GM12878 (cell line): Measurements from ENCODE around the gene KCNC1. TPM values are rescaled to one million over a fixed set of nuclear protein-coding genes. Genes with fewer than 3 reads are reported as not detected.

Experiments
- ATAC-seq: fragments of 200-7000 bp; cut with Tn5 transposase; 3 replicates; pipeline ENCODE4 v1.9.1; 2020; ENCODE audit warnings: mild to moderate bottlenecking, moderate library complexity
- BruUV-seq: library from RNA; stranded (reverse); fragments of 400-500 nt; replicated peaks from 2 replicates; lab custom pipeline; 2021; lab: Mats Ljungman, UMichigan
- CTCF ChIA-PET: fragments of 300-600 bp; sonication (Branson Sonifier 250); formaldehyde crosslinking; extraction: SDS; loops from one replicate; lab custom pipeline; 2021; ENCODE audit warnings: inconsistent platforms; lab: Yijun Ruan, JAX
- POLR2A ChIA-PET: fragments of 350-600 bp; formaldehyde crosslinking; extraction: SDS; loops from one replicate; lab custom pipeline; 2021; ENCODE audit warnings: inconsistent platforms; lab: Charles Lee
- RAD21 ChIA-PET: fragments of 300-600 bp; sonication (Branson Sonifier 250); formaldehyde crosslinking; loops from one replicate; lab custom pipeline; 2023; ENCODE audit warnings: antibody characterized with exemption; ENCODE audit not compliant: unreplicated experiment; lab: Charles Lee
- SMC1A ChIA-PET: fragments of 300-600 bp; sonication (Branson Sonifier 250); formaldehyde crosslinking; loops from one replicate; lab custom pipeline; 2023; ENCODE audit not compliant: unreplicated experiment, uncharacterized antibody; lab: Charles Lee
- DNase-seq: peaks from one replicate; pipeline ENCODE4 v3.0.0-alpha.2; 2011; ENCODE audit warnings: low read depth, low spot score
- FAIRE-seq: peaks from 3 replicates; lab custom pipeline; 2011; peaks lifted over from hg19 to GRCh38; lab: Jason Lieb, UNC
- H2AFZ ChIP-seq: 2 replicates; pipeline ENCODE4 v1.6.0; 2011; ENCODE audit warnings: low read depth, low read length, control low read depth; ENCODE audit not compliant: control insufficient read depth
- H3K27ac ChIP-seq: 2 replicates; pipeline ENCODE4 v1.5.1; 2011; ENCODE audit warnings: control low read depth; ENCODE audit not compliant: control insufficient read depth, insufficient read depth
- H3K27me3 ChIP-seq, 2 experiments: replicated peaks in 1 of 2; 2 replicates each; pipeline versions ENCODE4 v1.6.0 to v1.6.1; 2011; ENCODE audit warnings: low read length in 1 of 2; ENCODE audit not compliant: control insufficient read depth in 2 of 2, insufficient read depth in 2 of 2
- H3K36me3 ChIP-seq, 2 experiments: 2 replicates each; pipeline ENCODE4 v1.5.1; 2011; ENCODE audit warnings: low read length in 1 of 2; ENCODE audit not compliant: control insufficient read depth in 2 of 2, insufficient read depth in 2 of 2
- H3K4me1 ChIP-seq: 2 replicates; pipeline ENCODE4 v1.6.1; 2011; ENCODE audit warnings: mild to moderate bottlenecking, low read length, moderate library complexity, mixed read lengths; ENCODE audit not compliant: control insufficient read depth, insufficient read depth
- H3K4me2 ChIP-seq: 2 replicates; pipeline ENCODE4 v1.6.0; 2011; ENCODE audit warnings: control low read depth; ENCODE audit not compliant: control insufficient read depth, insufficient read depth
- H3K4me3 ChIP-seq: fragments of 200-600 bp; sonication (generic); 2 replicates; pipeline ENCODE4 v1.5.1; 2016
- H3K79me2 ChIP-seq: 2 replicates; pipeline ENCODE4 v1.6.0; 2011; ENCODE audit warnings: low read length; ENCODE audit not compliant: control insufficient read depth, insufficient read depth
- H3K9ac ChIP-seq: 2 replicates; pipeline ENCODE4 v1.8.0; 2011; ENCODE audit warnings: low read length, control low read depth, mixed read lengths; ENCODE audit not compliant: control insufficient read depth, insufficient read depth
- H3K9me3 ChIP-seq: replicated peaks from 3 replicates; pipeline ENCODE4 v1.5.1; 2011; ENCODE audit warnings: mild to moderate bottlenecking, low read length; ENCODE audit not compliant: control insufficient read depth, insufficient read depth
- H4K20me1 ChIP-seq: 2 replicates; pipeline ENCODE4 v1.6.0; 2011; ENCODE audit not compliant: control insufficient read depth, insufficient read depth
- ATF7 ChIP-seq: fragments of 450-650 bp; IDR thresholded peaks from 2 replicates; pipeline ENCODE4 v1.6.1; 2016; ENCODE audit warnings: low read depth, mild to moderate bottlenecking
- BCL11A ChIP-seq: IDR thresholded peaks from 2 replicates; pipeline ENCODE4 v1.6.1; 2011; ENCODE audit warnings: low read depth, low read length
- CBX3 ChIP-seq: fragments of 200-600 bp; sonication (generic); IDR thresholded peaks from 2 replicates; pipeline ENCODE4 v1.6.1; 2016; ENCODE audit warnings: low read depth, borderline replicate concordance
- CBX5 ChIP-seq: sonication (generic); IDR thresholded peaks from 2 replicates; pipeline ENCODE4 v1.6.1; 2016; ENCODE audit warnings: low read depth, moderate library complexity, mild to moderate bottlenecking, inconsistent platforms
- EED ChIP-seq: sonication (generic); IDR thresholded peaks from 2 replicates; pipeline ENCODE4 v1.6.1; 2016; ENCODE audit warnings: antibody characterized with exemption, low read depth
- HDGF ChIP-seq: fragments of 450-650 bp; IDR thresholded peaks from 2 replicates; pipeline ENCODE4 v1.6.1; 2016; ENCODE audit warnings: antibody characterized with exemption
- JUNB ChIP-seq: IDR thresholded peaks from 2 replicates; pipeline ENCODE4 v1.6.1; 2016; ENCODE audit warnings: antibody characterized with exemption, mild to moderate bottlenecking
- KLF5 ChIP-seq: fragments of 450-650 bp; IDR thresholded peaks from 2 replicates; pipeline ENCODE4 v1.6.1; 2014; ENCODE audit warnings: mild to moderate bottlenecking; ENCODE audit not compliant: partially characterized antibody
- MYB ChIP-seq: fragments of 150-350 bp; IDR thresholded peaks from 2 replicates; pipeline ENCODE4 v1.6.1; 2014; ENCODE audit warnings: mild to moderate bottlenecking, low read depth, low read length, borderline replicate concordance
- WRNIP1 ChIP-seq: IDR thresholded peaks from 2 replicates; pipeline ENCODE4 v1.6.1; 2011; ENCODE audit warnings: low read depth, low read length, improper control_type of control experiment, borderline replicate concordance
- WGBS: methylation state at CpG from one replicate; pipeline ENCODE4 v1.1.6; 2016; ENCODE audit warnings: low lambda C conversion rate; ENCODE audit not compliant: insufficient replicate concordance, insufficient coverage; ENCODE audit errors: missing lambda C conversion rate; 5-methylcytosine and 5-hydroxymethylcytosine counted together
- in situ Hi-C: fragments of 300-500 bp; cut with MboI; formaldehyde crosslinking; loops from 9 replicates; pipeline ENCODE4 v1.14.3; 2018; ENCODE audit warnings: mixed read lengths
- intact Hi-C: fragments of 100-400 bp; cut with micrococcal nuclease; formaldehyde crosslinking; loops from one replicate; pipeline ENCODE4 v1.14.2; 2022; ENCODE audit not compliant: unreplicated experiment
- polyA plus RNA-seq, 11 experiments: library from polyadenylated mRNA; depleted of rRNA in 4 of 11; unstranded in 6 of 11; stranded (reverse) in 5 of 11; fragments of >200 nt; fragmentation: Nextera tagmentation in 4 of 11; fragmentation: Illumina TruSeq in 1 of 11; extraction: Ambion mirVana in 4 of 11; extraction: Trizol in 1 of 11; gene quantifications; 1 replicate in 1 of 11; 2 replicates in 10 of 11; pipeline versions ENCODE4 v1.2.1 to v1.2.3, GENCODE V29; 2011 to 2016; ENCODE audit warnings: inconsistent platforms in 2 of 11, missing spikeins in 2 of 11, low read depth in 1 of 11
- total RNA-seq, 4 experiments: library from RNA; depleted of rRNA in 3 of 4; stranded (reverse); fragments of >200 nt in 3 of 4; fragmentation: Illumina TruSeq in 1 of 4; extraction: Trizol in 1 of 4; gene quantifications; 2 replicates each; pipeline versions ENCODE4 v1.2.1 to v1.2.3, GENCODE V29; 2013 to 2021
- TF ChIP-seq, protein P1 (sequence below): fragments of 450-650 bp; IDR thresholded peaks from 2 replicates; pipeline ENCODE4 v1.6.1; 2017; ENCODE audit warnings: mild to moderate bottlenecking, moderate library complexity
- TF ChIP-seq, protein P2 (sequence below): fragments of 450-650 bp; IDR thresholded peaks from 2 replicates; pipeline ENCODE4 v1.6.1; 2017; ENCODE audit warnings: mild to moderate bottlenecking, moderate library complexity
- TF ChIP-seq, protein P3 (sequence below): fragments of 450-650 bp; formaldehyde crosslinking; IDR thresholded peaks from 2 replicates; pipeline ENCODE4 v1.4.0; 2020; ENCODE audit warnings: mild to moderate bottlenecking, moderate library complexity

The KCNC1 gene
- total and polyA plus RNA-seq, 10 of the 15 experiments (the other 5 are each of a cell fraction or from before 2014, with no cell fraction given): 0.27 to 0.34 TPM; not detected in 8

DNA sequence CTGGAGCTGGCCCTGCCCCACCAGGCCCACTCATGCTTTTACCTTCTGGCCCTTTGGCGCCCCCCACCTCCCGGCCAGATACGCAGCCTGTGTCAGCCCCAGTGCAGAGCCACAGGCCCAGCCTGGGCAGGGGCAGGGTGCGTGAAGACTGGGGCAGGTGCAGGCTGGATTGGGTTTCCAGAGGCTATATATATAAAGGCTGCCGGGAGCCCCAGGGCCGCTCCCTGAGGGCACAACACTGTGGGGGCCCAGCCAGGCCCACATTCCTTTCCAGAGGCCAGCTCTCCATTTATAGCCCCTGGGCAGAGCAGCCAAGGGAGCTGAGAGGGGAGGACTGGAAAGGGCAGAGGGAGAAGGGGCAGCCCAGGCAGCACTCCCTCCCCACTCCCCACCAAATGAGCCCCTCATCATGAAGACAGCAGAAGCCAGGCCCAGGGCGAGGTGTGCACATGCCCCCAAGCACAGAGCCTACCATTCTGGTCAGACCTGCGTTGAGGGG lies 20.2 kb upstream of the KCNC1 start:
- ChIA-PET SMC1A (interaction anchor here (1.0 kb wide), 1 partner anchor 16 kb away, joined by 4 read pairs; no protein-coding TSS in a partner anchor), CTCF (no interaction called here), RAD21 (no interaction called here), POLR2A (no interaction called here)
- Histone ChIP-seq H3K4me2 (no peak overlapping the region), H3K27ac (no peak overlapping the region), H2AFZ (no peak overlapping the region), H3K9me3 (no peaks in the 10 kb centered on the region), H3K4me3 (no peak overlapping the region), H3K4me1 (no peaks in the 10 kb centered on the region), H3K9ac (no peak overlapping the region), H4K20me1 (no peaks in the 10 kb centered on the region), H3K79me2 (no peaks in the 10 kb centered on the region), H3K36me3 (no peaks in the 10 kb centered on the region), H3K27me3 (peaks cover 2 to 5% of the 10 kb centered on the region in 2 experiments; a peak in 2 of 4 replicates)
- in situ Hi-C loops: no loop called here
- no TSS peak for BruUV-seq
- TF ChIP-seq KLF5 (no peak), EED (no peak), WRNIP1 (no peak), JUNB (no peak), HDGF (no peak), ATF7 (no peak), BCL11A (no peak), CBX3 (no peak), MYB (no peak), CBX5 (no peak)
- TF ChIP-seq, protein P1, sequence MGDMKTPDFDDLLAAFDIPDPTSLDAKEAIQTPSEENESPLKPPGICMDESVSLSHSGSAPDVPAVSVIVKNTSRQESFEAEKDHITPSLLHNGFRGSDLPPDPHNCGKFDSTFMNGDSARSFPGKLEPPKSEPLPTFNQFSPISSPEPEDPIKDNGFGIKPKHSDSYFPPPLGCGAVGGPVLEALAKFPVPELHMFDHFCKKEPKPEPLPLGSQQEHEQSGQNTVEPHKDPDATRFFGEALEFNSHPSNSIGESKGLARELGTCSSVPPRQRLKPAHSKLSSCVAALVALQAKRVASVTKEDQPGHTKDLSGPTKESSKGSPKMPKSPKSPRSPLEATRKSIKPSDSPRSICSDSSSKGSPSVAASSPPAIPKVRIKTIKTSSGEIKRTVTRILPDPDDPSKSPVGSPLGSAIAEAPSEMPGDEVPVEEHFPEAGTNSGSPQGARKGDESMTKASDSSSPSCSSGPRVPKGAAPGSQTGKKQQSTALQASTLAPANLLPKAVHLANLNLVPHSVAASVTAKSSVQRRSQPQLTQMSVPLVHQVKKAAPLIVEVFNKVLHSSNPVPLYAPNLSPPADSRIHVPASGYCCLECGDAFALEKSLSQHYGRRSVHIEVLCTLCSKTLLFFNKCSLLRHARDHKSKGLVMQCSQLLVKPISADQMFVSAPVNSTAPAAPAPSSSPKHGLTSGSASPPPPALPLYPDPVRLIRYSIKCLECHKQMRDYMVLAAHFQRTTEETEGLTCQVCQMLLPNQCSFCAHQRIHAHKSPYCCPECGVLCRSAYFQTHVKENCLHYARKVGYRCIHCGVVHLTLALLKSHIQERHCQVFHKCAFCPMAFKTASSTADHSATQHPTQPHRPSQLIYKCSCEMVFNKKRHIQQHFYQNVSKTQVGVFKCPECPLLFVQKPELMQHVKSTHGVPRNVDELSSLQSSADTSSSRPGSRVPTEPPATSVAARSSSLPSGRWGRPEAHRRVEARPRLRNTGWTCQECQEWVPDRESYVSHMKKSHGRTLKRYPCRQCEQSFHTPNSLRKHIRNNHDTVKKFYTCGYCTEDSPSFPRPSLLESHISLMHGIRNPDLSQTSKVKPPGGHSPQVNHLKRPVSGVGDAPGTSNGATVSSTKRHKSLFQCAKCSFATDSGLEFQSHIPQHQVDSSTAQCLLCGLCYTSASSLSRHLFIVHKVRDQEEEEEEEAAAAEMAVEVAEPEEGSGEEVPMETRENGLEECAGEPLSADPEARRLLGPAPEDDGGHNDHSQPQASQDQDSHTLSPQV: no peak
- TF ChIP-seq, protein P2, sequence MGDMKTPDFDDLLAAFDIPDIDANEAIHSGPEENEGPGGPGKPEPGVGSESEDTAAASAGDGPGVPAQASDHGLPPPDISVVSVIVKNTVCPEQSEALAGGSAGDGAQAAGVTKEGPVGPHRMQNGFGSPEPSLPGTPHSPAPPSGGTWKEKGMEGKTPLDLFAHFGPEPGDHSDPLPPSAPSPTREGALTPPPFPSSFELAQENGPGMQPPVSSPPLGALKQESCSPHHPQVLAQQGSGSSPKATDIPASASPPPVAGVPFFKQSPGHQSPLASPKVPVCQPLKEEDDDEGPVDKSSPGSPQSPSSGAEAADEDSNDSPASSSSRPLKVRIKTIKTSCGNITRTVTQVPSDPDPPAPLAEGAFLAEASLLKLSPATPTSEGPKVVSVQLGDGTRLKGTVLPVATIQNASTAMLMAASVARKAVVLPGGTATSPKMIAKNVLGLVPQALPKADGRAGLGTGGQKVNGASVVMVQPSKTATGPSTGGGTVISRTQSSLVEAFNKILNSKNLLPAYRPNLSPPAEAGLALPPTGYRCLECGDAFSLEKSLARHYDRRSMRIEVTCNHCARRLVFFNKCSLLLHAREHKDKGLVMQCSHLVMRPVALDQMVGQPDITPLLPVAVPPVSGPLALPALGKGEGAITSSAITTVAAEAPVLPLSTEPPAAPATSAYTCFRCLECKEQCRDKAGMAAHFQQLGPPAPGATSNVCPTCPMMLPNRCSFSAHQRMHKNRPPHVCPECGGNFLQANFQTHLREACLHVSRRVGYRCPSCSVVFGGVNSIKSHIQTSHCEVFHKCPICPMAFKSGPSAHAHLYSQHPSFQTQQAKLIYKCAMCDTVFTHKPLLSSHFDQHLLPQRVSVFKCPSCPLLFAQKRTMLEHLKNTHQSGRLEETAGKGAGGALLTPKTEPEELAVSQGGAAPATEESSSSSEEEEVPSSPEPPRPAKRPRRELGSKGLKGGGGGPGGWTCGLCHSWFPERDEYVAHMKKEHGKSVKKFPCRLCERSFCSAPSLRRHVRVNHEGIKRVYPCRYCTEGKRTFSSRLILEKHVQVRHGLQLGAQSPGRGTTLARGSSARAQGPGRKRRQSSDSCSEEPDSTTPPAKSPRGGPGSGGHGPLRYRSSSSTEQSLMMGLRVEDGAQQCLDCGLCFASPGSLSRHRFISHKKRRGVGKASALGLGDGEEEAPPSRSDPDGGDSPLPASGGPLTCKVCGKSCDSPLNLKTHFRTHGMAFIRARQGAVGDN: no peak
- TF ChIP-seq, protein P3, sequence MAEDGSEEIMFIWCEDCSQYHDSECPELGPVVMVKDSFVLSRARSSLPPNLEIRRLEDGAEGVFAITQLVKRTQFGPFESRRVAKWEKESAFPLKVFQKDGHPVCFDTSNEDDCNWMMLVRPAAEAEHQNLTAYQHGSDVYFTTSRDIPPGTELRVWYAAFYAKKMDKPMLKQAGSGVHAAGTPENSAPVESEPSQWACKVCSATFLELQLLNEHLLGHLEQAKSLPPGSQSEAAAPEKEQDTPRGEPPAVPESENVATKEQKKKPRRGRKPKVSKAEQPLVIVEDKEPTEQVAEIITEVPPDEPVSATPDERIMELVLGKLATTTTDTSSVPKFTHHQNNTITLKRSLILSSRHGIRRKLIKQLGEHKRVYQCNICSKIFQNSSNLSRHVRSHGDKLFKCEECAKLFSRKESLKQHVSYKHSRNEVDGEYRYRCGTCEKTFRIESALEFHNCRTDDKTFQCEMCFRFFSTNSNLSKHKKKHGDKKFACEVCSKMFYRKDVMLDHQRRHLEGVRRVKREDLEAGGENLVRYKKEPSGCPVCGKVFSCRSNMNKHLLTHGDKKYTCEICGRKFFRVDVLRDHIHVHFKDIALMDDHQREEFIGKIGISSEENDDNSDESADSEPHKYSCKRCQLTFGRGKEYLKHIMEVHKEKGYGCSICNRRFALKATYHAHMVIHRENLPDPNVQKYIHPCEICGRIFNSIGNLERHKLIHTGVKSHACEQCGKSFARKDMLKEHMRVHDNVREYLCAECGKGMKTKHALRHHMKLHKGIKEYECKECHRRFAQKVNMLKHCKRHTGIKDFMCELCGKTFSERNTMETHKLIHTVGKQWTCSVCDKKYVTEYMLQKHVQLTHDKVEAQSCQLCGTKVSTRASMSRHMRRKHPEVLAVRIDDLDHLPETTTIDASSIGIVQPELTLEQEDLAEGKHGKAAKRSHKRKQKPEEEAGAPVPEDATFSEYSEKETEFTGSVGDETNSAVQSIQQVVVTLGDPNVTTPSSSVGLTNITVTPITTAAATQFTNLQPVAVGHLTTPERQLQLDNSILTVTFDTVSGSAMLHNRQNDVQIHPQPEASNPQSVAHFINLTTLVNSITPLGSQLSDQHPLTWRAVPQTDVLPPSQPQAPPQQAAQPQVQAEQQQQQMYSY (CRISPR knock-in tag): no peak
- no peak for ATAC-seq
- intact Hi-C loops: no loop called here
- no peak for FAIRE-seq
- 11% methylated on average over 8 of the region's 8 CpGs for WGBS
- no peak for DNase-seq
